ENCODE data around the gene CREBRF.
A peak's percentile ranks its signal among the peaks of the same experiment; 100 is the strongest.

Gene CREBRF

DNA sequence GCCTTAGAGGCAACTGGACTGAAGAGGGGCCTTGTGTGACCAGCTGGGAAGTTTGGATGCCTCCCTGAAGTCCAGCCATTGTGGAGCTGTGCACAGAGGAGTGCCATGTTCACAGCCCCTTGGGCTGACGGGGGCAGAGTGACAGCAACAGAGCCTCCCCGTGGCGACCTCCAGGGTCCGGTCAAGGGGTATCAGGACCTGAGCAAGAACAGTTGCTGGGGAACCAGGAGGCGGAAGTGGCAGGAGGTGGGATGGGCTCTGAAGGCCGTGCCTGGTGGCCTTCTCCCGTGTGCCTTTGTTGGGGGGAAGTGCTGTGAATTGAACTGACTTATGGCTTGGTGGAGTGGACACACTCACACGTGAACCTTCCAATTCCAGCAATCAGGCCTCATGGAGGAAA is 102.2 kb downstream of the CREBRF start:
- DNase-seq = no peak

DNA sequence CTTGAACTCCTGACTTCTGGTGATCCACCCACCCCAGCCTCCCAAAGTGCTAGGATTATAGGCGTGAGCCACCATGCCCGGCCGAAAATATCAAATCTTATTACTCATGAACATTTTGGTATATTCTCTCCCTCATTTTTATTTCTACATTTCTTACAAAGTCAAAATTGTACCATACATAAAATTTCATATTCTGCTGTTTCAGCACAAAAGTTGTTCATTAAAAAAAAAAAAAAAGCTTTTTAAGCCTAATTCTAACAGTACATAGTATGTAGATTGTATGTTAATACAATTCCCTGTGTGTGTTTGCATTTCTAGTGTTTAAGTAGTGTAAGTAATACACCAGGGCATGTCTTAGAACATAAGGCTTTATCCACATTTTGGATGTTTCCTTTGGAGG is 103.1 kb downstream of the CREBRF start:
- DNase-seq = no peak

DNA sequence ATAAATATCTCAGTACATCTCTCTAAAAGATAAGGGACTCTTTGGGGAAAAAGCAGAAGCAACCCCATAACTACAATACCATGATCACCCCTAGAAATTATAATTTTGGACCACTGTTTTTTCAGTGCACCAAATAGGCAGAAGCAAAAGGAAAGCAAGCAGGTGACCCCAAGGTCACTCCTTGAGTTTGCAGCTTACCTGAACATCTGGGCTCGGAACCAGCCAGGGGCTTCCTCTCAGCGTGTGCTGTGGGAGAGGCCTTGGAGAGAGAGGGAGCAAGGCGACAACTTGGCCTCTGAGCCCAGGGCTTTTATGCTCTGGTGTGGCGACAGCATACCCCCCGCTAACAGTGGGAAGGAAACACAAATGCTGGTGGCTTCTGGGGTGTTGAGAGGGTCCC is 105.0 kb downstream of the CREBRF start:
- DNase-seq = no peak

DNA sequence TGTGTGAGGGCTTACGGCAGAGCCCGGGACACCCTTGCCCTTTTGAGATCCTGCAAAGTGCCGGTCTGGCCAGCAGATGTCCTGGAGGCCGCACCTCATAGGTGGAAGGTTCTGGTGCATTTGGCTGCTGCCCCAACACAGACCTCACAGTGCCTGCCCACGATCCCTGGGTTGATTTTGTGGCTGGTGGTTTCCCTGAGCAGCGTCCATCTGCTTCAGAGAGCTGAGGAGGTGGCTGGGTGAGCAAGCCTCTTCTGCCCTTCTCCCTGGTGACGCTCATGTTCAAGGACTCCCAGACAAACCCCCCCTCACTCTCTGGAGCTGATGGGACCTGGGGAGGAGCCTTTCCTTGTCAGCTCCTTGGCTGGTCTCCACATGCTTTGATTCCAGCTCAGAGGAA is 107.1 kb downstream of the CREBRF start:
- DNase-seq = no peak

DNA sequence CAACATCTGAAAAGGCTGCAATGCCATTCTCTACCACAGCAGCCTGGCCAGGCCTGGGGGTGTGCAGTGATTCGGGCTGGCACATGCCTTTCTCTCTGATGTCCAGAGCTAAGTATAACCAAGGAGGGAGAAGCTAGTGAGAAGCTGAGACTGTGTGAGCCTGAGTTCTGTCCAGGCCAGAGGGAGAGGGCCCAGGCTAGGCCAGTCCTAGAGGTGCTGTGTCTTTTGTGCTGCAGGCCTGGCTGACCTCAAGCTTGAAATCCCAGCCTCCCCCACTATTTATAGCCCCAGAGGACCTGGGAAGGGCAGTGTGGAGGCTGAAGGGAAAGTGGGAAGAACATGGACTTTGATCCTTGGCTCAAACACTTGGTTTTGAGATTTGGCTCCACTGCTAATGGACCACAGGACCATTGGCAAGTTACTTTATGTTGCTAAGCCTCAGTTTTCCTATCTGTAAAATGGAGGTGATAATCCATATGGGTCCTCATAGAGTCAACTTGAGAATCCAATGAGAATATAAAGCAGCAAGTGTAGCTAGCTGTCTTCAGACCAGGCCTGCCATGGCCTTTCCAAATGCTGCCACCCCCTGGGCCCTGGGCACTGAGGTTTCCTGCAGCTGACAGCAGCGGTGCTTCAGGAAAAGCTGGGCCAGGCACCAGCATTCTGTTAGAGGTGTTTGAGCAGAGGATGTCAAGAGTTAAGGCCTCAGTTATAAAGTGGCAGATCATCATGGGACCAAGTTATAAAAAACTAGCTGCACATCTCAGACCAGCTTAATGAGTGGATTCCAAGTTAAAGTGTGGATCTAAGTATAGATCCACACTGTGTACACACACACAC is 109.2 kb downstream of the CREBRF start:
- DNase-seq = no peak

DNA sequence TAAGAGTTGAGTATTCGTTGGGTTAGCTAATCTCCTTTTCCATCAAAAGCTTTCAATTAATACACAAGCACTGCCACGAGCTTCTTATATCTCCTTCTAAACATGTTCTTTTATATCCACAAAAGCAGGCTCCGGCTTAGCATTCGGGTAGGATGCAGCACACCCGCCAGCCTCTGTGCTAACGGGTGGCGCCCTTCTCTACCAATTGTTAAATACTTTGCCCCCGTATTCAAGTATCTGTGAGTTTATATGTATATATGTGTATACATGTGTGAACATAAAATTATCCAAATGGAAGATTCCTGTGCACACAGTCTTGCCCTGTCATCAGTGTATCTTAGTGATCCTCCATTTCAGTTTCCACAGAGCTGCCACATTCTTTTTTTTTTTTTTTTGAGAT is 116.0 kb downstream of the CREBRF start:
- DNase-seq = no peak

DNA sequence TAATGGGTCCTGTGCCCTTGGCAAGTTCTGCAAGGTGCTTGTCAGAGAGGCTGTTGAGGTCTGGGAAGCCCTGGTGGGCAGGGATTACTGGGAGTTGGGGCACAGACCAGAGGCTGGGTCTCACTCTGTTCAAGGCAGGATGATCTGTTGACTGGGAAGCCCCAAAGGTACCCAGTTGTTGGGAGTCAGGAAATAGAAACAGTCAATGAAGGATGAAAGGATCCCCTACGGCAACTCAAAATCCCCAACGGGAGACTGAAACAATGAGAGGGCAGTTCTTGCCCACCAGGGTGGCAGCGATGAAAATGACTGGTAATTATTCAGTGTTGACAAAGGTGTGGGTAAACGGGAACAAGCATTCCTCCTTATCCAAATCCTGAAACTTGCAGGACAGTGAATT is 119.4 kb downstream of the CREBRF start:
- DNase-seq = no peak

DNA sequence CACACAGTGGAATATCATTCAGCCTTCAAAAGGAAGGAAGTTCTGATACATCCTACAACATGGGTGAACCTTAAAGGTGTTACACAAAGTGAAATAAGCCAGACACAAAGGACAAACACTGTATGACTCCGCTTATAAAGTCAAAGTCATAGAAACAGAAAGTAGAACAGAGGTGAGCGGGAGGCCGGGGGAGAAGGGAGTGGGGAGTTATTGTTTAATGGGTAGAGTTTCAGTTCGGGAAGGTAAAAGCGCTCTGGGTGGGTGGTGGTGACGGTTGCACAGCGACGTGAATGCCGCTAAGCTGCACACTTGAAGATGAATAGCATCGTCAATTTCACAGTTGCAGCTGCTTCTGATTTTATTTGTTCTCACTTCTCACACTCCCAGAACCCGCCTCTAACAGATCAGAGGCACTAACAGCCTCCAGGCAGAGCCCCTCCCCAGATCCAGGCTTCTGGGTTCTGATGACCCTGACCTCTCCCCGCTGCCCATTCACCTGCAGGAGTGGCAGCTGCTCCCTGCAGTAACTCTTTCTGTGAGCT is 122.3 kb downstream of the CREBRF start:
- DNase-seq = no peak

DNA sequence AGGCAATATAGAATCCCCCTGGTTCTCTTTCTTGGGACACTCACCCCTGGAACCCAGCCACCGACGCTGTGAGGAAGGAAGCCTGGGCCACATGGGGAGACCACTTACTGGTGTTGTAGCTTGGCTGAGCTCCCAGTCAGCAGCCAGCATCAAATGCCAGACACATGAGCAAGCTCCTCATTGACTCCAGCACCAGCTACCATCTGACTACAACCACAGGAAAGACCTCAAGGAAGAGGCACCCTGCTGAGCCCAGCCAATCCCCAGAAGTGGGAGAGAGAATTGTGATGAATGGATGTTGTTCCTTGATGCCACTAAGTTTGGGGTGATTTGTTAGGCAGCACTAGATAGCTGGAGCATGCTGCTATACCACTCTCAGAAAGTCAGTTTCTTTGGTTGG is 124.2 kb downstream of the CREBRF start:
- DNase-seq = no peak

DNA sequence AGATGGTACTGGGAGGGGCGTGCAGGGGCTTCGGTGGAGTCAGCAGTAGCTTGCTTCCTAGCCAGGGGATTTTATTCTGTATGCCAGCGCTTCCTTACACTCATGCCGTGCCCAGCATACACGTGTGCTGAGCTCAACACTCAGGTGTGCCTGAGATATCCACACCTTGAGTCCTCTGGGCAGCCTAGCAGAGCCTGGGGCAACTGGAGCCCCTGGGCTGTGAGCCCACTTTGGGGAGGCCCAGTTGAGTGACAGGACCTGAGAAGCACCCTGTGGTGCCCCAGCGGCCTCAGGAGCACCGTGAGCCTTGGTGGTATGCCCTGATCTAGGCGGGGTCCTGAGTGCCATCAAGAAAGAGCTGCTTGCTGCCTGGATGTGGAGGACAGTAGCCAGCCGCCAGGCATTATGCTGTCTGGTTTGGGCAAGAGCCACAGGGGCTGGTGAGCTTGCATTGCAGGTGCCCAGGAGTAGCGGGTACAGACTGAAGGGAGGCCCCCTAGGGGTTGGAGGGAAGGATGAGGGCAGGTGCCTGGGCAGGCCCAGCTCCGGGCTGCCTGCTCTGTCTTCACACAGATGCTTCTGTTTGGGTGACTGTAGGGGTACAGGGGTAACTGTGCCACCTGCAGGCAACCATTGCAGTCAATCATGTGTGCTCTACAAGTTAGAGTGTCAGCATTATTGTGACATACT is 131.0 kb downstream of the CREBRF start:
- DNase-seq = peak; percentile 27

DNA sequence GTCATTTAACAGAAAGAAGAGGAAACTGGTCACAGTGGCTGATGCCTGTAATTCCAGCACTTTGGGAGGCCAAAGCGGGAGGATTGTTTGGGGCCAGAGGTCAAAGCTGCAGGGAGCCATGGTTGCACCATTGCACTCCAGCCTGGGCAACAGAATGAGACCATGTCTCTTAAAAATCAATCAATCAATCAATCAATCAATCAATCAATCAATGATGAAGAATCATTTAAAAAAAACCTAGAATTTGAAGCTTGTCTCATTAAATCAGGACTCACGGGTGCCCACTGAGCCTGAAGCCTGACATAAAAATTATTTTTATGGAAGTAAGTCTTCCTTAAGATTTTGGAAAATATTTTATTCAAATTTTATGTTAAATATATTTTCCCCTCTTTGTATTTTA is 132.1 kb downstream of the CREBRF start:
- no peak for DNase-seq

Data from stimulated activated CD8-positive, alpha-beta memory T cell treated with anti-CD3 and anti-CD28 coated beads, Interleukin-4, amount 100 ng/mL, for 48 hours (primary cell).